Stomach (tissue), 4 donors: ENCODE data around the gene AXL.

Experiments used
- EP300 ChIP-seq: sonication (generic); formaldehyde crosslinking; IDR thresholded peaks from one replicate; pipeline ENCODE4 v1.6.1; 2017; ENCODE audit warnings: antibody characterized with exemption
- POLR2A ChIP-seq, 4 donors: fragments of 450-650 bp; IDR thresholded peaks; one replicate each; pipeline ENCODE4 v1.6.1; 2016; ENCODE audit warnings: antibody characterized with exemption in 4 of 4, control low read depth in 2 of 4, mild to moderate bottlenecking in 1 of 4, moderate library complexity in 1 of 4
- TF ChIP-seq, protein P1 (sequence below), 7 experiments: fragments of 450-650 bp in 4 of 7; fragments of 200-600 bp in 3 of 7; sonication (generic) in 3 of 7; IDR thresholded peaks; one replicate each; pipeline ENCODE4 v1.5.1; 2016 to 2019; ENCODE audit warnings: antibody characterized with exemption in 7 of 7, control low read depth in 2 of 7, mild to moderate bottlenecking in 1 of 7

DNA sequence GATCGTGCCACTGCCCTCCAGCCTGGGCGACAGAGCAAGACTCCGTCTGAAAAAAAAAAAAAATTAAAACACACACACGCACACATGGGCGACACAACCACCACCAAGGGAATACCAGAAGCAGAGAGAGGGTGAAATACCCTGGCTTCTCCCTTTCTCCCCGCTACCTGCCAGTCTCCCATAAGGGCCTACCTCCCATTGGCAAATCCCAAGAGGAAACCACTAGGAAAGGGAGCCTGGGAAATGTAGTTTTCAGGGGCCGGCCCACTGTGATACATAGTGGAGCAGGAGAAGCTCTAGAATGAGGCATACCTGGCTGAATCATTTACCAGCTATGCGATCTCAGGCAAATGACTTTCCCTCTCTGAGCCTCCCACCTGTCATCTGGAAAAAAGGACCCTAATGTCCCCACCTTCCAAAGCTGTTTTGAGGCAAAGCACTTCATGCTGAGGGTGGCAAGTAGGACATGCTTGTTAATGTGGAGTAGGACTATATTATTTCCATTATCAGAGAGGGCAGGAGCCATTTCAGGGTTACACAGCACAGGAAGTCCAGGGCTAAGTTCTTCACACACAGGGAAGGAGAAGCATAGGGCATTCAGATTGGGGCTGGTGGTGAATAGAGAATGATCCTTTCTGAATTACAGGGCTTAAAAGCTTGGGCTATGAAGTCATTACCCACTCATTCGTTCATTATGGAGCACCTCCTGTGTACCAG, 30.8 kb downstream of the AXL start:
- TF ChIP-seq, protein P1, sequence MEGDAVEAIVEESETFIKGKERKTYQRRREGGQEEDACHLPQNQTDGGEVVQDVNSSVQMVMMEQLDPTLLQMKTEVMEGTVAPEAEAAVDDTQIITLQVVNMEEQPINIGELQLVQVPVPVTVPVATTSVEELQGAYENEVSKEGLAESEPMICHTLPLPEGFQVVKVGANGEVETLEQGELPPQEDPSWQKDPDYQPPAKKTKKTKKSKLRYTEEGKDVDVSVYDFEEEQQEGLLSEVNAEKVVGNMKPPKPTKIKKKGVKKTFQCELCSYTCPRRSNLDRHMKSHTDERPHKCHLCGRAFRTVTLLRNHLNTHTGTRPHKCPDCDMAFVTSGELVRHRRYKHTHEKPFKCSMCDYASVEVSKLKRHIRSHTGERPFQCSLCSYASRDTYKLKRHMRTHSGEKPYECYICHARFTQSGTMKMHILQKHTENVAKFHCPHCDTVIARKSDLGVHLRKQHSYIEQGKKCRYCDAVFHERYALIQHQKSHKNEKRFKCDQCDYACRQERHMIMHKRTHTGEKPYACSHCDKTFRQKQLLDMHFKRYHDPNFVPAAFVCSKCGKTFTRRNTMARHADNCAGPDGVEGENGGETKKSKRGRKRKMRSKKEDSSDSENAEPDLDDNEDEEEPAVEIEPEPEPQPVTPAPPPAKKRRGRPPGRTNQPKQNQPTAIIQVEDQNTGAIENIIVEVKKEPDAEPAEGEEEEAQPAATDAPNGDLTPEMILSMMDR (IDR thresholded peaks at IDR 0.05): no peak
- TF ChIP-seq POLR2A (IDR thresholded peaks at IDR 0.05) (no peak), EP300 (no peak)
